AG08395 (cell line): Measurements from ENCODE around the gene PROZ.

Source experiments
- DNase-seq: peaks from one replicate; pipeline ENCODE4 v3.0.0; 2012; ENCODE audit warnings: mixed read lengths, low spot score

PROZ gene

GRCh38 chr13:113178070-113178895, 19.8 kb downstream of the PROZ start:
- peak; percentile 79 for DNase-seq

GRCh38 chr13:113178896-113179167, 20.4 kb downstream of the PROZ start:
- DNase-seq, result no peak

GRCh38 chr13:113179374-113180230, 21.2 kb downstream of the PROZ start:
- DNase-seq, result no peak

GRCh38 chr13:113182046-113182445, 23.6 kb downstream of the PROZ start:
- DNase-seq, result no peak

DNA sequence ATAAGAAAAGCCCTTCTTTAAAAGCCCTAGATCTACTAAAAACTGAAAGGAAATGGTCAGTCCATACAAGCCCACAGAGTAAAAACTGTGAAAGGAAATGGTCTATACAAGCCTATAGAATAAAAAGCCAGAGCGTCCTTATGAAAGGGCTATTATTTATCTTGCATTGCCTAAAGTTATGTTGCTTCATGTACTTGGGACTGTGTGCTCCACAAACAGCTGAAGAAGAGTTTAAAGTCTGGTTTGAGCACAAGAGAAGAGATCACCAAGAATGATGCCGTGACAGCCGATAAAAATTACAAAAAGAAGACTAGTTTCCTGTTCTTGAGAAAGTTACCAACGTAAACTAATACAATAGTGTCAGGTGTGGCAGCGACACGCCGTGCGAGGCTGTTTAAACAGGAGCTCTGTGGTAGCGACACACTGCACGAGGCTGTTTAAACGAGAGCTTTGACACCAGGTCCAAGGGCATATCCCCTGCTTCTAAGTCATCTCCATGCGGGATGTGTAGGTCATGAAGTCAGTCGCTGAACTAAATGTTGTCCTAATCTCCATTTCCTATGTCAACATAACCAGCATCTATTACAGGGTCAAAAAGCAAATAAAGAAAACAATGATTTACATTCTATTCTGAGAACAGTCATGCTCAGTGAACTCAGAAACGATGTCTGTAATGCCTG, 25.1 kb downstream of the PROZ start:
- no peak for DNase-seq

GRCh38 chr13:113184568-113185440, 26.4 kb downstream of the PROZ start:
- no peak for DNase-seq

- no peak for DNase-seq
Measured at GRCh38 chr13:113186061-113186900, 27.8 kb downstream of the PROZ start.

DNA sequence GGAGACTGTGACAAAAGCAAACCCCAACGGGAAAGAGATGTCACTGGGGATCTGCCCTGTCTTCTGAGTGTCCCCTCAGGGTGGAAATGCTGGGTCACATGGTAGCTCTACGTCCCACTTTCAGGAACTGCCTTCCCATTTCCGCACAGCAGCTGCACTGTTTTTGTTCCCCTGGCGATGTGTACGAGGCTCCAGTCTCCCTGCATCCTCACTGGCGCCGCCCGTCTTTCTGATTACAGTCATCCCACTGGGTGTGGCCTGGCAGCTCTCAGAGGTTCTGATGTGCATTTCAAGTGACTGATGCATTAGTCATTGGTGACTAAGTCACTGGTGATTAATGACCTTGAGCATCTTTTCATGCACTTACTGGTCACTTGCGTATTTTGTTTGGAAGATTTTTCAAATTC, 28.8 kb downstream of the PROZ start:
- DNase-seq, result peak; percentile 98

- no peak for DNase-seq
Measured at GRCh38 chr13:113187883-113188665, 29.6 kb downstream of the PROZ start.

DNA sequence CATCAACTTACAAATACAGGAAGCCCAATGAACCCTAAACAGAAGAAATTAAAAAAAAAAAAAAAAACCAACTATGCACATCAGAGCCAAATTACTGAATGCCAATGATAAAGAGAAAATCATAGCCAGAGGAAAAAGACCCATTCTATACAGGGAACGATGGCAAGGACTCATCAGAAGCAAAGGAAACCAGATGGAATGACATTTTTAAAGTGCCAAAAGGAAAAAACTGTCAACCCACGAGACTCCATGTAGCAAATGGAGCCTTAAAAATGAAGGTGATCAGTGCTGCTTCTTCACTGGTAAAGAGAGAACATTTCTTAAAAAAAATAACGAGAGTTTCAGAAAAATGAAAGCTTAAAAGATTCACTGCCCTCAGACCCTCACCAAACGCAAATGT, 31.7 kb downstream of the PROZ start:
- no peak for DNase-seq

- no peak for DNase-seq
Measured at GRCh38 chr13:113192279-113192678, 33.8 kb downstream of the PROZ start.

- DNase-seq, result peak; percentile 51
Measured at GRCh38 chr13:113192902-113193301, 34.5 kb downstream of the PROZ start.

DNA sequence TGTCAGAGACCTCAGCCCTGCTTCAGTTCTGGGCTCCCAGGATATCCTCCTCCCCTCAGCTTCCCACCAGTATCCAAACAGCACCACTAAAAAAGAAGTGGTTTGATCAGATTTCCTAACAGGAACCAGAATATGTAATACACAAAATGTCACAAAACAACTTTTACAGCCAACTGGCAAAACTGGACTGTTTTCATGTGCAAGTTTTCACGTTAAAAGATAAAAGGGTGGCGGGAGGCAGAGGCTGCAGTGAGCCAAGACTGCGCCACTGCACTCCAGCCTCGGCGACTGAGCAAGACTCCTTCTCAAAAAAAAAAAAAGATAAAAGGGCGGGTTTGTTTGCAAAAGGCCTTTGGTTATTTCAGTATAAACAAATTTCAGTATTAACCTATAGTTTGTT, 36.9 kb downstream of the PROZ start:
- DNase-seq, result no peak

DNA sequence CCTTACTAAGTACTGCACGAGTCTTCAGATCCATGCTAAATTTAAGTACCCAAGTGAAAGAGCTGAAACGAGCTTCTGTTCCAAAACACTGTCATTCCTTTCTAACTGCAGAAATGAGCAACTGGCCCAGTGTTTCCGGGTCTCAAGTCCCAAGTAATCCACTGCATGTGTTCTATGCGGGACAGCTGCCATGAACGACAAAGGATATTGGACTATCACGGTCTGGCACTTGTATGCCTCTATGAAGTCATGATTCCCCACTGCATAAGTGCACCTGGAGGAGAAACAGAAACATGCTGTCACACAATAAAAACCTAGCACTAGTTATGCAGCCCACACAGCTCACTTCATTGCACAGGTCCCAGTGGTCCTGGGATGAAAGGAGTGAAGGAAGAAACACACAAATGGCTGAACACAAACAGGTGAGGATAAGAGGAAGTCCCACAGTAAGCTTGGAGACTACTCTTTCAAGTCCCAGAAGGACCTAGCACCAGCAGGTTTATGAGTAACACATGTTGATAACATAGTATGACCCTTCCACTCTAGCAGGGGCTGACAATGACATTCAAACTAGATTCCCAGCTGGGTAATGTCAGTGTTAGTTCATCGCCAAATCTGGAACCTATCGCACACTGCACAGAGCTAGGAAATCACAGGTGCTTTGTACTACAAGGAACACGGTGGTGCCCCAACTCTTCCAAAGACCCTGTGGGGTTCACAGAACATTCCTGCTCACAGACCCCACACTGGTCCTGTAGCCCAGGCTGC, 38.7 kb downstream of the PROZ start:
- no peak for DNase-seq

DNA sequence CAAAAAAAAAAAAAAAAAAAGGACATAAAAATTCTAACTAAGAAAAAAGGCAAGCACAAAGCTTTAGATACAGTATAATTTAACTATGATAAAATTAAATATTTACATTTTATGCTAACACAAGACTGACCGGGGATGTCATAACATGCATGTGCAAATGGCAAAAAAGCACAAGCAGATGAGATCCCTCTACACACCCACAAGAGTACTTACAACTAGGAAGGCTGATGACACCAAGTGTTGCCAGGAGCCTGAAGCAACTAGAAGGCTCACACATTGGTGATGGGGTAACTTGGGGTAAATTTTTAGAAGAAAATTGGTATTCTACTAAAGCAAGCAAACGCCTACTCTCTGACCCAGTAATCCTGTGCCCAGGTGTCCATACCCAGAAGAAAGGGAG, 43.4 kb downstream of the PROZ start:
- DNase-seq, result no peak

DNA sequence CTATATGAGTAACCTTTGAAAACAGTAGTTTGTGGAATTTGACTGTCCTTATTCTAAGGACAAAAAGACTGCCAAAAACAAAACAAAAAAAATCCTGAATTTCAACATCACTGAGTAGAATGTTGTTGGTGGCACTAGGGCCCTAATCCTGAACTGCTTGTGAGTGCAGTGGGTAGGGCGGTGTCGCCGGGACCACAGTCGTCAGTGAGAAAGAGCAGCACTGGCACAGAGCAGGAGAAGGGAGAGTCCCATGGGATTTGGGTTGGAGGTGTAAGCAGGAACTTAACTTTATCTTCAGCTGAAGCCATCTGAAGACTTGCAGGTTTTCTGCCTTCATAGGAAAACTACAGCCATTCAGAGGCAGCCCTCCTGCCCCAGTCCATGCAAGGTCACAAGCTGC, 44.5 kb downstream of the PROZ start:
- no peak for DNase-seq

DNA sequence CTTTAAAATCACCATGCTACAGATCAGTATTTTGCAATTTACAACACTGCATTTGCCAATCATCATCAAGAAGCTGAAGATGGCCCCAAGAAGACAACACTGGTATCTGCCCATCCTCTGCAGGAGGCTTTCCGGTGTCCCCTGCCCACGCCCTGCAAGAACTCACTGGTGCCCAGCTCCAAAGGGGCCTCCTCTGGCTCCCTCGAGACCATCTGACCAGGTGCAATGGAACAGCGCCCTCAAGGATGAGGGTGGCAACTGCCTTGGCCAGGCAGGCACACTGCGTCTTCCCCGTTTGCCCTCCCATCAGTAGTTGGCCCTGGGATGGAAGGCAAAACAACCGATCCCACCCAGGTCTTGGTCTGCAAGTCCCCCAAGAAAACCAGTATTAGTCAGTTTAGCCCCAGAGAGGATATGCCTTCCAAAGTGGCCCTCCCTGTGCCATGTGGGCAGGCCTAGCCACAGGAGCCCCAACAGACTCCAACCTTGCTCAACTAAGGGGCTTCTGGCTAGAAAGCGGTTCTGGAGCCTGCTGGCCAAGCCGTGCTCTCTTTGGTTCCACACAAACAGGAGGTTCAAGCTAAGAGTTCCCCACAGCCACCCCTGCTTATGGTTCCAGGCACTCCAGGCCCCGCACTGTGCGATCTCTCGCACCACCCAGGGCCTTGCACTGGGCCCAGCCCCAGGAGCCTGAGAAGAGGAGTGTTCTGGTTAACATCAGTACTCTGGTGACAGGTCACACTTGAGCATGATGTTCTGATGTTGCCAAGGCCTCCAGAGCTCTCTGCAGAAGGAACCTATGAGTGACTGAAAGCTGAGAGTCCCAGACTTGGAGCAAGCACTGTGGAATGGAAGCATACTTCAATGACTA, 45.3 kb downstream of the PROZ start:
- no peak for DNase-seq

DNA sequence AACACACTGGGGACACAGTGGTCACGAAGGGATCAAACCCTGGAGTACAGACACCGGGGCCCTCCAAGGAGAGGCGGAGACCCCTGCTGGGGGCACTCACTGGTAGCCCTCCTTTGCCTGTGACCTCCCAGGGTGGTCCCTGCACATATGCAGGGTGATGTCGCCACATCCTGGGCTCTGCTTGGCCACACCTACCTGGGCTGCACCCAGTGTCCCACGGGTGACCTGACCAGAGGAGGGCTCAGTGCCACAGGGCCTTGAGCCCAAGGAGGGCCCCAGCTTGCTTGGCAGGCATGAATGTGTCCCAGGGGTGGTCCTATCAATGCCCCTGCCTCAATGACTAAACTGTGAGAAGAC, 45.9 kb downstream of the PROZ start:
- DNase-seq, result no peak
